ENCODE data around the gene PHACTR2.

- TF ChIP-seq, protein P1, sequence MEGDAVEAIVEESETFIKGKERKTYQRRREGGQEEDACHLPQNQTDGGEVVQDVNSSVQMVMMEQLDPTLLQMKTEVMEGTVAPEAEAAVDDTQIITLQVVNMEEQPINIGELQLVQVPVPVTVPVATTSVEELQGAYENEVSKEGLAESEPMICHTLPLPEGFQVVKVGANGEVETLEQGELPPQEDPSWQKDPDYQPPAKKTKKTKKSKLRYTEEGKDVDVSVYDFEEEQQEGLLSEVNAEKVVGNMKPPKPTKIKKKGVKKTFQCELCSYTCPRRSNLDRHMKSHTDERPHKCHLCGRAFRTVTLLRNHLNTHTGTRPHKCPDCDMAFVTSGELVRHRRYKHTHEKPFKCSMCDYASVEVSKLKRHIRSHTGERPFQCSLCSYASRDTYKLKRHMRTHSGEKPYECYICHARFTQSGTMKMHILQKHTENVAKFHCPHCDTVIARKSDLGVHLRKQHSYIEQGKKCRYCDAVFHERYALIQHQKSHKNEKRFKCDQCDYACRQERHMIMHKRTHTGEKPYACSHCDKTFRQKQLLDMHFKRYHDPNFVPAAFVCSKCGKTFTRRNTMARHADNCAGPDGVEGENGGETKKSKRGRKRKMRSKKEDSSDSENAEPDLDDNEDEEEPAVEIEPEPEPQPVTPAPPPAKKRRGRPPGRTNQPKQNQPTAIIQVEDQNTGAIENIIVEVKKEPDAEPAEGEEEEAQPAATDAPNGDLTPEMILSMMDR (conservative IDR thresholded peaks at IDR 0.05) = no peak
- TF ChIP-seq ZFX (IDR thresholded peaks at IDR 0.05) = no peak
These were observed 14.9 kb downstream of the PHACTR2 start for GRCh38 chr6:143692696-143693095.
